Smooth muscle cell (in vitro differentiated cells): Measurements from ENCODE around the gene C14orf132. TPM values are rescaled to one million over a fixed set of nuclear protein-coding genes. Genes with fewer than 3 reads are reported as not detected.

Experiments used
- DNase-seq: peaks from one replicate; lab custom pipeline; 2025; ENCODE audit not compliant: unreplicated experiment; lab: John Stamatoyannopoulos, UW
- H2AFZ ChIP-seq: fragments of 200-600 bp; sonication (generic); 2 replicates; pipeline ENCODE4 v1.6.0; 2016; ENCODE audit warnings: antibody characterized with exemption, low read depth, mild to moderate bottlenecking
- H3F3A ChIP-seq: fragments of 200-600 bp; sonication (generic); 2 replicates; pipeline ENCODE4 v1.6.0; 2017; ENCODE audit warnings: antibody characterized with exemption, low read depth
- H3K27ac ChIP-seq: fragments of 200-600 bp; sonication (generic); 2 replicates; pipeline ENCODE4 v1.5.1; 2016; ENCODE audit warnings: low read depth, mild to moderate bottlenecking
- H3K27me3 ChIP-seq: fragments of 200-600 bp; sonication (generic); 2 replicates; pipeline ENCODE4 v1.6.1; 2016; ENCODE audit warnings: low read depth, mild to moderate bottlenecking
- H3K36me3 ChIP-seq: fragments of 200-600 bp; sonication (generic); 2 replicates; pipeline ENCODE4 v1.5.1; 2016; ENCODE audit warnings: low read depth
- H3K4me1 ChIP-seq: fragments of 200-600 bp; sonication (generic); 2 replicates; pipeline ENCODE4 v1.5.1; 2016; ENCODE audit warnings: low read depth
- H3K4me2 ChIP-seq: fragments of 200-600 bp; sonication (generic); 2 replicates; pipeline ENCODE4 v1.6.0; 2016; ENCODE audit warnings: mild to moderate bottlenecking
- H3K4me3 ChIP-seq: fragments of 200-600 bp; sonication (generic); 2 replicates; pipeline ENCODE4 v1.5.1; 2016; ENCODE audit warnings: mild to moderate bottlenecking
- H3K79me2 ChIP-seq: fragments of 200-600 bp; sonication (generic); 2 replicates; pipeline ENCODE4 v1.6.0; 2016; ENCODE audit warnings: low read depth, mild to moderate bottlenecking
- H3K9ac ChIP-seq: fragments of 200-600 bp; sonication (generic); 2 replicates; pipeline ENCODE4 v1.6.0; 2016; ENCODE audit warnings: low read depth
- H3K9me3 ChIP-seq: fragments of 200-600 bp; sonication (generic); replicated peaks from 2 replicates; pipeline ENCODE4 v1.5.1; 2016; ENCODE audit warnings: low read depth
- H4K20me1 ChIP-seq: fragments of 200-600 bp; sonication (generic); 2 replicates; pipeline ENCODE4 v1.6.0; 2016; ENCODE audit warnings: low read depth
- CTCF ChIP-seq: fragments of 200-600 bp; sonication (generic); IDR thresholded peaks from 2 replicates; pipeline ENCODE4 v1.5.1; 2017; ENCODE audit warnings: borderline replicate concordance, mild to moderate bottlenecking, antibody characterized with exemption; ENCODE audit not compliant: insufficient read depth, poor library complexity, severe bottlenecking
- WGBS: methylation state at CpG from one replicate; pipeline ENCODE4 v1.1.7; 2016; ENCODE audit warnings: low lambda C conversion rate; 5-methylcytosine and 5-hydroxymethylcytosine counted together
- polyA plus RNA-seq: library from polyadenylated mRNA; unstranded; fragments of >200 nt; fragmentation: Nextera tagmentation; extraction: Ambion mirVana; gene quantifications from 2 replicates; pipeline ENCODE4 v1.2.1, GENCODE V29; 2016
- total RNA-seq: library from RNA; depleted of rRNA; stranded (reverse); fragments of >200 nt; gene quantifications from 2 replicates; pipeline ENCODE4 v1.2.3, GENCODE V29; 2014

C14orf132 gene
- total and polyA plus RNA-seq, 2 experiments from 2014 or later: 35.5 to 38.0 TPM

- no peaks in the 10 kb centered on the region for H3K36me3 ChIP-seq
- H3K27ac ChIP-seq: peak overlapping the region; percentile 81
- peak overlapping the region; percentile 87 for H3K4me3 ChIP-seq
- H3K9ac ChIP-seq: peak overlapping the region; percentile 91
- H2AFZ ChIP-seq: no peak overlapping the region
- H3K4me2 ChIP-seq: peak overlapping the region; percentile 97
- peaks cover 46% of the 10 kb centered on the region for H3K79me2 ChIP-seq
- H4K20me1 ChIP-seq: peaks cover 57% of the 10 kb centered on the region
- no peaks in the 10 kb centered on the region for H3K27me3 ChIP-seq
- WGBS: 58% methylated on average over 9 of the region's 9 CpGs
- no peak for DNase-seq
- peaks cover 7% of the 10 kb centered on the region for H3F3A ChIP-seq
- peaks cover 10% of the 10 kb centered on the region for H3K4me1 ChIP-seq
- no peak for TF ChIP-seq CTCF
- no peaks in the 10 kb centered on the region for H3K9me3 ChIP-seq
These were observed 1.7 kb downstream of the C14orf132 start for GRCh38 chr14:96040828-96041371.

GRCh38 chr14:96042248-96042930 is 3.2 kb downstream of the C14orf132 start:
- 22% methylated on average over 4 of the region's 4 CpGs for WGBS
- Histone ChIP-seq H2AFZ (no peak overlapping the region), H3F3A (peaks cover 7% of the 10 kb centered on the region), H3K9me3 (no peaks in the 10 kb centered on the region), H3K9ac (no peak overlapping the region), H3K79me2 (peaks cover 61% of the 10 kb centered on the region), H4K20me1 (peaks cover 72% of the 10 kb centered on the region), H3K27me3 (no peaks in the 10 kb centered on the region), H3K4me3 (no peak overlapping the region), H3K36me3 (no peaks in the 10 kb centered on the region), H3K27ac (peak overlapping the region; percentile 81), H3K4me2 (peak overlapping the region; percentile 23), H3K4me1 (peaks cover 10% of the 10 kb centered on the region)
- no peak for DNase-seq
- no peak for TF ChIP-seq CTCF

- no peak overlapping the region for H3K27ac ChIP-seq
- no peak for DNase-seq
- peaks cover 97% of the 10 kb centered on the region for H4K20me1 ChIP-seq
- H3K36me3 ChIP-seq: no peaks in the 10 kb centered on the region
- no peak overlapping the region for H3K9ac ChIP-seq
- no peak overlapping the region for H3K4me3 ChIP-seq
- no peaks in the 10 kb centered on the region for H3K4me1 ChIP-seq
- H3K4me2 ChIP-seq: no peak overlapping the region
- no peak overlapping the region for H2AFZ ChIP-seq
- H3K9me3 ChIP-seq: no peaks in the 10 kb centered on the region
- no peaks in the 10 kb centered on the region for H3K27me3 ChIP-seq
- 98% methylated on average over 2 of the region's 2 CpGs for WGBS
- H3K79me2 ChIP-seq: peaks cover 93% of the 10 kb centered on the region
- TF ChIP-seq CTCF: no peak
- peaks cover under 1% of the 10 kb centered on the region for H3F3A ChIP-seq
These were observed 7.5 kb downstream of the C14orf132 start for GRCh38 chr14:96046630-96047029.

GRCh38 chr14:96047101-96047500 is 7.9 kb downstream of the C14orf132 start:
- DNase-seq: no peak
- Histone ChIP-seq H3K4me3 (no peak overlapping the region), H3K36me3 (no peaks in the 10 kb centered on the region), H3F3A (no peaks in the 10 kb centered on the region), H3K27ac (no peak overlapping the region), H3K9me3 (no peaks in the 10 kb centered on the region), H4K20me1 (peaks cover 97% of the 10 kb centered on the region), H3K4me2 (no peak overlapping the region), H3K4me1 (no peaks in the 10 kb centered on the region), H3K27me3 (no peaks in the 10 kb centered on the region), H2AFZ (no peak overlapping the region), H3K9ac (no peak overlapping the region), H3K79me2 (peaks cover 92% of the 10 kb centered on the region)
- no peak for TF ChIP-seq CTCF
